Neural progenitor cell (in vitro differentiated cells): ENCODE measurements around the gene LYVE1.

Experiments
- CTCF ChIP-seq: fragments of 200-600 bp; sonication (generic); IDR thresholded peaks from 2 replicates; pipeline ENCODE4 v1.5.1; 2017; ENCODE audit warnings: antibody characterized with exemption, mild to moderate bottlenecking
- EZH2 ChIP-seq: fragments of 200-600 bp; sonication (generic); IDR thresholded peaks from 2 replicates; pipeline ENCODE4 v1.6.1; 2017; ENCODE audit warnings: antibody characterized with exemption, mild to moderate bottlenecking, moderate library complexity
- EZH2phosphoT487 ChIP-seq: fragments of 200-600 bp; sonication (generic); IDR thresholded peaks from 2 replicates; pipeline ENCODE4 v1.6.1; 2017; ENCODE audit warnings: antibody characterized with exemption

GRCh38 chr11:10526974-10527918, 41.2 kb downstream of the LYVE1 start:
- TF ChIP-seq CTCF (no peak), EZH2 (no peak), EZH2phosphoT487 (no peak)
